Bone marrow (tissue), 2 donors: ENCODE data around the gene IDH3G.
"Not testable (repeated sequence)": the region's sequence is repeated elsewhere in the genome, so short reads cannot be mapped to it uniquely, and the experiment has no call there.

ENCODE experiments used
- DNase-seq, 2 donors: peaks; one replicate each; lab custom pipeline; 2025; lab: John Stamatoyannopoulos, UW

The IDH3G gene

DNA sequence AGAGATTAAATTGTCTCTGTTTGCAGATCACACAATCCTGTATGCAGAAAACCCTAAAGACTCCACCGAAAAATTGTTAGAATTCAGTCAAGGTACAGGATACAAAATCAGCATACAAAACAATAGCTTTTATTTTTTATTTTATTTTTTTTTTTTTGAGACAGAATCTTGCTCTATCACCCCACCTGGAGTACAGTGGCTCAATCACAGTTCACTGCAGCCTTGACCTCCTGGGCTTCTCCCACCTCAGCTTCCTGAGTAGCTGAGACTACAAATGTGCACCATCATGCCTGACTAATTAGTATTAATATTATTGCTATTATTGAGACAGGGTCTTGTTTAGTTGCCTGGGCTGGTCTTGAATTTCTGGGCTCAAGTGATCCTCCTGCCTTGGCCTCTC, 39.0 kb downstream of the IDH3G start:
- no peak for DNase-seq

- DNase-seq = no peak
These were observed 43.9 kb downstream of the IDH3G start for GRCh38 chrX:153750127-153750774.

DNA sequence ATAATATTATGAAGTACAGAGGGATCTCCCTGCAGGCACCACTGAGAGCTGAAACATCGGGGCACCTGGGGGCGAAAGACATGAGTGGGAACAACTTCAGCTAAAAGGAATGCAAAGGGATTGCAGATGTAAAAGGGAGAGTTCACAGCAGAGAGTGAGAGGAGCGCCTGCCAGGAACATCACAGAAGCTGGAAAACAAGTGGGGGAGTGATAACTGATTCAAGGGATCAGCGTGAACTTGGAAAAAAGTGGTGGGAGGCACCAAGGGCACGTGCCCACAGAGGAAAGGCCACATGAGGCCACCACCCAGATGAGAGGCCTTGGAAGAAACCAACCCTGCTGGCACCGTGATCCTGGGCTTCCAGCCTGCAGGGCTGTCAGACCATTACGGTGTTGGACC, 45.2 kb downstream of the IDH3G start:
- not testable (repeated sequence) for DNase-seq

- DNase-seq = not testable (repeated sequence)
These were observed 47.2 kb downstream of the IDH3G start for GRCh38 chrX:153746991-153747390.

- DNase-seq = no peak
These were observed 47.8 kb downstream of the IDH3G start for GRCh38 chrX:153746359-153746758.

DNA sequence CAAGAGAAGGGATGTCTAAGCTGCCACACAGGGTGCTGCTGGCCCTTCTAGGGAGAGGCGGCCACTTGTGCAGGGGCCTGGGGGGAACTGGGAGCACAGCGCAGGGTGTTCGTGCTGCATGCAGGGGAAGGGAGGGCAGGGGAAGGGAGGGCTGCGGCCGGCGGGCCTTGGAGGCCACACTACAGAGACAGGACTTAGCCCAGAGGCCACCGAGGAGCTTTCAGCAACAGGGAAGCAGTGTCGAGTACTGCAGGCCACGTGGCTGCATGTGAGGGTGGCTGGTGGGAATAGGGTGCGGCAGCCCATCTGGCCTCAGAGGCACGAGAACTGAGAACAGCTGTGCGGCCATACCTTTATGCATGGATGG, 49.1 kb downstream of the IDH3G start:
- DNase-seq = not testable (repeated sequence)

- peak in 1 of 2 donors; percentile 1 for DNase-seq
These were observed 49.7 kb downstream of the IDH3G start for GRCh38 chrX:153744210-153745066.

GRCh38 chrX:153743468-153744209, 50.5 kb downstream of the IDH3G start:
- DNase-seq = not testable (repeated sequence)

- DNase-seq = not testable (repeated sequence)
These were observed 51.2 kb downstream of the IDH3G start for GRCh38 chrX:153742796-153743467.

DNA sequence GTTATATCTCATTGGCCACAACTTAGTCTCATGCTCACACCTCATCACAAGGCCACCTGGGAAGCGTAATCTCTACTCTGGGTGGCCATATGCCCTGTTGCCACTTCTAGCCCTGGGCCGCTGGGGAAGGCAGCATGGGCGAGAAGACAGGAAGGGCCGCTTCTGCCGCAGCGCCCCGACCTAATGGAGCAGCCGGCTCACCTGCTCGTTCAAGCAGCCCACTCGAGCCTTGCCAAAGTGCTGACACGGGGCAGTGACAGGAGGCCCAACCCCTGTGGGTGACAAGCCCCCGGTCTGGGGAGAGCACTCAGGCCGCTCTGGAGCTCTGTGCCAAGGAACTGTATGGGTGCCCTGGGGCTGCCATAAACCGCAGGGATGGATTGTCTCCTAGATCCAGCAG, 52.1 kb downstream of the IDH3G start:
- DNase-seq = not testable (repeated sequence)

DNA sequence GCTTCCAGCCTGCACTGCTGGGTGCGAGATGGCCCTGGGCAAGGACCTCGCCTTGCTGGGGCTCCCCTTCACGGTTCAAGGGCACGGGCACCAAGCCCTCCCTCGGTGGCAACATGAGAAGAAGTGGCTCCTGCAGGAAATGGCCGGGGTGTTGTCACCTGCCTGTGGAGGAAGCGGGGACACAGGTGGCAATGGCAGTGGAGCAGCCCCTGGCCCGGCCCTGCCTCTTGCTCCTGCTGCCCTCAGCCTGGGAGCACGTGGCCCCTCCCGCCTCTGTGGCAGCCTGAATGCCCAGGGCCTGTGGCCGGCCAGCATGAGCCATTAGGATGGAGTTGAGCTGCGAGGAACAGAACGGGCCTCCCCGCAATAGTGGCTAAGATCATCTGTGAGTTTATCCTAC, 52.7 kb downstream of the IDH3G start:
- no peak for DNase-seq

DNA sequence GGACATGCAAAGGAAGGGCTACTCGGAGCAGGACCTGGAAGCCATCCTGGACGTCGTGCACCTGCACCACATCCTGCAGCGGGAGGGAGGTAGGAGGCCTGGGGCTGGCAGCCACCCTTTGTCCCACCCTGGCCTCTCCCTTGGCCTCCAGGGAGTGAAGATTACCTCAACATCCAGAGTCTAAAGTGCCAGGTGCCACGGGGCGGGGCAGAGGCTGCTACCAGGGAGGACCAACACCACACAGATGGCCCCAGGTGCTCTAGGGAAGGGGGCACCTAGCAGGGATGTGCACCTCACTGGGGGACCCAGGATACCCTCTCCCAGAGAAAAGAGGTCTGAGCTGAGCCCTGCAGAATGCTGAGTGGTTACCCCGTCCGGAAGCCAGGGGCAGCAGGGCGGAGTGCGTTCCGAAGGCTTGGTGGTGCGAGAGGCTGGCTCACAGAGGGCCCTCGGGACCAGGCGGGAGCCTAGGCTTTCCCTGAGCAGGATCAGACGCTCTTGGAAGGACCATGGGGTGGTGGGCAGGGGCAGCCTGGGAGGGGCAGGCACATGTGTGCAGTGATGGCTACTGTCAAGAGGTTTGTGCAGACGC, 53.4 kb downstream of the IDH3G start:
- no peak for DNase-seq

- DNase-seq = no peak
These were observed 54.3 kb downstream of the IDH3G start for GRCh38 chrX:153739754-153740486.

- DNase-seq = no peak
These were observed 56.0 kb downstream of the IDH3G start for GRCh38 chrX:153738056-153738605.

DNA sequence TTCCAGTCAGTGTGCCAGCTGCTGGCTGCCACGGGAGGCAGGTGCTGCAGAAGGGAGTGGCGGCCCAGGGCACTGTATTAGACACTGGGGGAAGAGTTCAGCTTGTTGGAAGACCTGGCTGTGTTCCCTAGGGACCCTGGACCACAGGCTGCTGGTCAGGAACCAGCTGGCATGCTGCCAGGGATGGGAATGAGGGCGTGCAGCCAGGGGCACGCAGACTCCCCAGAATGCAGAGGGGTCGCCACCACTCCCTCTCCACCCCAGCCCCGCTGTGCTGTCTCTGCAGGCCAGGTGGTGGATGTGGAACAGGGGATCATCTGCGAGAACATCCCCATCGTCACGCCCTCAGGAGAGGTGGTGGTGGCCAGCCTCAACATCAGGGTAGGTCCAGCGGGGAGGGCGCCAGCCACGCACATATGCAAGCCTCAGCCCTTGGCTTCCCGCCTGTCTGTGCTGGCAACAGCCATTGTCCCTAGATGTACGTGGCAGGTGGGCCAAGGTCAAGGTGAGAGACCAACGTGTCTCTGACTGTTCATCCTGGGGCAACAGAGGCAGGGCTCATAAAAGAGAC, 57.2 kb downstream of the IDH3G start:
- no peak for DNase-seq

- DNase-seq = no peak
These were observed 57.9 kb downstream of the IDH3G start for GRCh38 chrX:153736071-153736820.
